ENCODE measurements around the gene SHROOM4. TPM values are rescaled to one million over a fixed set of nuclear protein-coding genes. Genes with fewer than 3 reads are reported as not detected.

Gene SHROOM4
- total and polyA plus RNA-seq, 7 donors: 1.8 to 11.2 (median 5.1) TPM

DNA sequence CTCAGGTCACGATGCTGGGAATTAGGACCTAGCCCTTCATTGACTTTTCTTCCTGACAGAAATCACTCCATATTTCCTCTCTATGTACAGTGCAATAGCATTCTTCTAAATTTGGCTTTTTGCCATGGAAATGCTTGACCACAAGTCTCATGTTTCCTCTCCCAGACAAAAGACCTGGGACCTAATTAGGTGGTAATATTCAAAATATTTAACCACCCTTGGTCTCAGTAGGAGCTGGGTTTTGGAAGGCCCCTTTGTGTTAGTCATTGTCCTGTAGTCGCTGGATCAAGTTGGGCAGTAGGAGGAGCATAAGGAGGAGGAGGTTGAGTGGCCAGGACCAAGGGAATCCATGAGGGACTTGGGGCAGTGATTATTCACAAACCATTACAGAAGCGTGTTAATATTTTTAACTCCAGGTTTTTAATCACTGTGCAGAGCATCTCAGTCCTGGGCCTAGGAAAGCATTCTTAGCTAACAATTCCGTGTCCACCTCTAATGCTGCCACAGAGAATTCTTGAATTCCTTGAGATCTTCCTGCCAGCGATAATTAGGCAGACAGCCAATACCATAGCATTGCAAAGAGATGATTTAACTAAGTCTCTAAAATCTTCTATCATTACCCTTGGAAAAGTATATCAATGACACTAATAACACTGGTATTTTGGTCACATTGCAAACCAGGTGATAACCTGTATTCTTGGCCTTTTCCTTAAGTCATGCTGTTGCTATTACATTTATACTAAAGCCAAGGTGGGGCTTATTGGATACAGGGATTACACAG, 25.0 kb upstream of the SHROOM4 start:
- no peak for ATAC-seq
- no peak for DNase-seq
- Histone ChIP-seq H3K4me3 (no peak overlapping the region), H3K27ac (no peak overlapping the region), H3K36me3 (ENCODE audit: insufficient read depth in 1 of 2, low read depth in 1 of 2) (no peaks in the 10 kb centered on the region), H3K27me3 (ENCODE audit: insufficient read depth in 3 of 3, low read length in 2 of 3) (peaks cover 0 to 21% (median 0%) of the 10 kb centered on the region in 3 donors), H3K9me3 (no peaks in the 10 kb centered on the region), H3K4me1 (no peaks in the 10 kb centered on the region)
- TF ChIP-seq CTCF (IDR thresholded peaks at IDR 0.05): no peak
- intact Hi-C loops (cut with DNase I): no loop called here
- 45 to 56% (median 47%) methylated on average over 5 of the region's 5 CpGs for WGBS, 3 donors

- Histone ChIP-seq H3K27me3 (ENCODE audit: insufficient read depth in 3 of 3, low read length in 2 of 3) (peaks cover 0 to 12% (median 0%) of the 10 kb centered on the region in 3 donors), H3K4me1 (no peaks in the 10 kb centered on the region), H3K4me3 (no peak overlapping the region), H3K27ac (no peak overlapping the region), H3K36me3 (ENCODE audit: insufficient read depth in 1 of 2, low read depth in 1 of 2) (no peaks in the 10 kb centered on the region), H3K9me3 (no peaks in the 10 kb centered on the region)
- no peak for TF ChIP-seq CTCF (IDR thresholded peaks at IDR 0.05)
- WGBS, 3 donors: 40 to 50% (median 50%) methylated on average over 1 of the region's 1 CpG
- ATAC-seq (no peak), DNase-seq (no peak)
- intact Hi-C loops (cut with DNase I): no loop called here
Observed at GRCh38 chrX:50827996-50828395, 14.0 kb upstream of the SHROOM4 start.

DNA sequence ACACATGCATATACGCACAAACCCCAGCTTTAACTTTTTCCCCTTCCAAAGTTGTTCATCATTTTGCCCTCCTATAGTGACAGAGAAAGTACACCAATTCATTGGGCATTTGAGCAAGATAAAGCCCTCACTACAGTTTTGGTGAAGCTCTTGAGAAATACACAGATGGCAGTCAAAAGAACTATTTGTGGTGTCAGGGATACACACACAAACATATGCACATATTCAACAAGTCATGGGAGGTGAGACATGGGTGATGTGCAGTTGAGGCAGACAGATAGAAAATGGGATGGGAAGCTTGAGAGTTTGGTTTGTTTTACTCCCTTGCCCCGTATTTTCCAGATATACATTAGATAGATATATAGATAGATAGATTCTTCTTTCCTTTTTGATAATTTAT, 11.8 kb upstream of the SHROOM4 start:
- no peaks in the 10 kb centered on the region for H3K36me3 ChIP-seq (ENCODE audit: insufficient read depth in 1 of 2, low read depth in 1 of 2)
- peaks cover 0 to 15% (median 0%) of the 10 kb centered on the region in 3 donors for H3K27me3 ChIP-seq (ENCODE audit: insufficient read depth in 3 of 3, low read length in 2 of 3)
- DNase-seq (no peak), ATAC-seq (no peak)
- no peak overlapping the region for H3K4me3 ChIP-seq
- H3K27ac ChIP-seq: no peak overlapping the region
- intact Hi-C loops (cut with DNase I): no loop called here
- H3K9me3 ChIP-seq: no peaks in the 10 kb centered on the region
- WGBS, 3 donors: 71 to 89% (median 89%) methylated on average over 2 of the region's 2 CpGs
- TF ChIP-seq CTCF (IDR thresholded peaks at IDR 0.05): no peak
- no peaks in the 10 kb centered on the region for H3K4me1 ChIP-seq

GRCh38 chrX:50818986-50819385, 5.0 kb upstream of the SHROOM4 start:
- peaks cover 0 to 35% (median 0%) of the 10 kb centered on the region in 3 donors for H3K27me3 ChIP-seq (ENCODE audit: insufficient read depth in 3 of 3, low read length in 2 of 3)
- H3K27ac ChIP-seq: no peak overlapping the region
- no peaks in the 10 kb centered on the region for H3K9me3 ChIP-seq
- no peaks in the 10 kb centered on the region for H3K4me1 ChIP-seq
- no peak for TF ChIP-seq CTCF (IDR thresholded peaks at IDR 0.05)
- 76 to 90% (median 79%) methylated on average over 1 of the region's 1 CpG for WGBS, 3 donors
- intact Hi-C loops (cut with DNase I): no loop called here
- ATAC-seq (no peak), DNase-seq (no peak)
- no peak overlapping the region for H3K4me3 ChIP-seq
- H3K36me3 ChIP-seq (ENCODE audit: insufficient read depth in 1 of 2, low read depth in 1 of 2): no peaks in the 10 kb centered on the region

GRCh38 chrX:50815120-50815519, 1.1 kb upstream of the SHROOM4 start:
- no peaks in the 10 kb centered on the region for H3K4me1 ChIP-seq
- H3K27ac ChIP-seq: no peak overlapping the region
- no peaks in the 10 kb centered on the region for H3K36me3 ChIP-seq (ENCODE audit: insufficient read depth in 1 of 2, low read depth in 1 of 2)
- intact Hi-C loops (cut with DNase I): no loop called here
- no peaks in the 10 kb centered on the region for H3K9me3 ChIP-seq
- no peak overlapping the region for H3K4me3 ChIP-seq
- no peak for DNase-seq
- TF ChIP-seq CTCF (IDR thresholded peaks at IDR 0.05): no peak
- no peak for ATAC-seq
- WGBS, 3 donors: 69 to 89% (median 87%) methylated on average over 9 of the region's 9 CpGs
- peaks cover 0 to 41% (median 0%) of the 10 kb centered on the region in 3 donors for H3K27me3 ChIP-seq (ENCODE audit: insufficient read depth in 3 of 3, low read length in 2 of 3)

Measured in psoas muscle (tissue), 8 donors.